ENCODE results near the gene OLFML2A.
"Not testable (repeated sequence)": the region's sequence is repeated elsewhere in the genome, so short reads cannot be mapped to it uniquely, and the experiment has no call there.

The OLFML2A gene

DNA sequence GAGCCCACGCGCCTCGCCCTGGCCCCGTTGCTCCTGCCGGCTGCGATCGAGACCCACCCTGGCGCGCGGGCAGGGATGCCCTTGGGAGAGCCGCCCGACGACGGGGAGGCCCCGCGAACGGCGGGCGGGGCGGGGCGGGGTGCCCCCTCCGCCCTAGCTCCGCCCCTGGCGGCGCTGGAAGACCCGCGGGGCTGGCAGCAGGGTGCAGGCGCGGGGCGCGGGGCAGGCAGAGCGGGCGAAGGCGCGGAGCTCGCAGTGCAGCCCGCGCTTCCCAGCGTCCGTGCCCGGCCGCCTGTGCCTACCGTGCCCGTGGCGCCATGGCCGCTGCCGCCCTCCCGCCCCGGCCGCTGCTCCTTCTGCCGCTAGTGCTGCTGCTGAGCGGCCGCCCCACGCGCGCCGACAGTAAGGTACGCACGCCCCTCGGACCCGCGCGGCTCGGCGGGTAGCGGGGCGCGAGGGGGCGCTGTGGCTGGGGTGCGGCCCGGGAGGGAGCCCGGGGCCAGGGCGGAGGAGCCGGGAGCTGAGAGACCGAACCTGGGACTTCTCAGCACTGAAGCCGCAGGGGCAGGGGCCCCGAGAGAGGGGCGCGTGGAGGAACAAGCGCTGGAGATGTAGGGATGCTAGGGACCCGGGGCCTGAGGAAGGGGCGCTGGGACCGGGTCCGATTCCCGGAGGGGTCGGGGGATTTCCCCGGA is at the start of gene OLFML2A:
TSS of gene OLFML2A (plus strand) at position 180 of the 695 bp plus-strand sequence. CDS start at position 318, 138 bp downstream.
- peak within 1 kb of the TSS; percentile 39 to 48 for H3K4me3 ChIP-seq (replicated peaks in 1 of 2; ENCODE audit: low read depth in 2 of 2, low read length in 2 of 2)
- TF ChIP-seq, protein P1, sequence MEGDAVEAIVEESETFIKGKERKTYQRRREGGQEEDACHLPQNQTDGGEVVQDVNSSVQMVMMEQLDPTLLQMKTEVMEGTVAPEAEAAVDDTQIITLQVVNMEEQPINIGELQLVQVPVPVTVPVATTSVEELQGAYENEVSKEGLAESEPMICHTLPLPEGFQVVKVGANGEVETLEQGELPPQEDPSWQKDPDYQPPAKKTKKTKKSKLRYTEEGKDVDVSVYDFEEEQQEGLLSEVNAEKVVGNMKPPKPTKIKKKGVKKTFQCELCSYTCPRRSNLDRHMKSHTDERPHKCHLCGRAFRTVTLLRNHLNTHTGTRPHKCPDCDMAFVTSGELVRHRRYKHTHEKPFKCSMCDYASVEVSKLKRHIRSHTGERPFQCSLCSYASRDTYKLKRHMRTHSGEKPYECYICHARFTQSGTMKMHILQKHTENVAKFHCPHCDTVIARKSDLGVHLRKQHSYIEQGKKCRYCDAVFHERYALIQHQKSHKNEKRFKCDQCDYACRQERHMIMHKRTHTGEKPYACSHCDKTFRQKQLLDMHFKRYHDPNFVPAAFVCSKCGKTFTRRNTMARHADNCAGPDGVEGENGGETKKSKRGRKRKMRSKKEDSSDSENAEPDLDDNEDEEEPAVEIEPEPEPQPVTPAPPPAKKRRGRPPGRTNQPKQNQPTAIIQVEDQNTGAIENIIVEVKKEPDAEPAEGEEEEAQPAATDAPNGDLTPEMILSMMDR (IDR thresholded peaks at IDR 0.05; ENCODE audit: low read depth, low read length) = no peak
- no peak for DNase-seq (ENCODE audit: low read depth in 2 of 2)

DNA sequence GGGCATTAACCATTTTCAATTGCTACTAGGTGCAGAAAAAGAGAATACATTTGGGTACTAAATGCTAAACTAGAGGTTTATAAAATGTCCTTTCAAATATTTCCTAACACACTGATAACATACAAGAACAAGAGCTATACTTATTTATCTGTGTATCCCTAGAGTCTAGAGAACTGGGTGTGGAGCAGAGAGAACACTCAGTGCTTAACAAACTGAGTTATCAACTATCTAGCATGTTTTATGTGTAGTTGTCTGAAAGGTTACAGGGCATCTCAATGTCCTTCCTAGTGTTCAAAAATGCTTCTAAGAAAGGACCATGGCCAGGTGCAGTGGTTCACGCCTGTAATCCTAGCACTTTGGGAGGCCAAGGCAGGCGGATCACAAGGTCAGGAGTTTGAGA is 46.2 kb upstream of the OLFML2A start:
- DNase-seq (ENCODE audit: low read depth in 2 of 2) = no peak
- TF ChIP-seq, protein P1 (IDR thresholded peaks at IDR 0.05; ENCODE audit: low read depth, low read length) = no peak
- H3K4me3 ChIP-seq (replicated peaks in 1 of 2; ENCODE audit: low read depth in 2 of 2, low read length in 2 of 2) = no peak overlapping the region

DNA sequence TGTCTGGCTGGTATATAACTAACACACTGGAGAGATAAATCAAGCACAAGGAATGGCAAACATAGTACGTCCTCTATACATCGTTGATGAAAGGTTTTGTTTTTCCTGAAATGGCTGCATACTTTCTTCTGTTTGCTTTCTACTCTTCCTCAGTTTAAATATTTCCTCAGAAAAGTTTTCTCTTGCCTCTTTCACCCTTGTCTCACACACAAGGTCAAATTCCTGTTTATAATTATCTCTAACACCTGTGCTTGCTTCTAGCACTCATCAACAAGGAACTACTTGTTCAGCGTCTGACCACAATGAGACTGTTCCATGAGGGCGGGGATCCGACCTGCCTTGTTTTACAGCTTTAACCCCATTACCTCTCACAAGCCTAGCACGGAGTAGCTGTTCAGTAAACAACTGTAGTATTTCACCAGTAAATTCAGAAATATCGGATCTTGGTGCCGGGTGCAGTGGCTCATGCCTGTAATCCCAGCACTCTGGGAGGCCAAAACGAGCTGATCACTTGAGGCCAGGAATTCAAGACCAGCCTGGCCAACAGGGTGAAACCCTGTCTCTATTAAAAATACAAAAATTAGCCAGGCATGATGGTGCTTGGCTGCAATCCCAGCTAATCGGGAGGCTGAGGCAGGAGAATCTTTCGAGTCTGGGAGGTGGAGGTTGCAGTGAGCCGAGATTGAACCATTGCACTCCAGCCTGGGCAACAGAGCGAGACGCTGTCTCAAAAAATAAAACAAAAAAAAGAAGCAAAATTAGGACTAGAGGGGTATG is 42.8 kb upstream of the OLFML2A start:
- no peak overlapping the region for H3K4me3 ChIP-seq (replicated peaks in 1 of 2; ENCODE audit: low read depth in 2 of 2, low read length in 2 of 2)
- no peak for DNase-seq (ENCODE audit: low read depth in 2 of 2)
- TF ChIP-seq, protein P1 (IDR thresholded peaks at IDR 0.05; ENCODE audit: low read depth, low read length) = no peak

DNA sequence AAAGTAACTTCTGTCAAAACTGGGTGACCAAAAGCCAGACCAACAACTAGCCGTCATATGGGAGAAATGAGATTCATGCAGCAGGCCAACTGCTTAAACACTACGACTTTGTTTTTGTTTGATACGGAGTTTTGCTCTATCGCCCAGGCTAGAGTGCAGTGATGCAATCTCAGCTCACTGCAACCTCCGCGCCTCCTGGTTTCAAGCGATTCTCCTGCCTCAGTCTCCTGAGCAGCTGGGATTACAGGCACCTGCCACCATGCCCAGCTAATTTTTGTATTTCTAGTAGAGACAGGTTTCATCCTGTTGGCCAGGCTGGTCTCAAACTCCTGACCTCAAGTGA is 42.2 kb upstream of the OLFML2A start:
- not testable (repeated sequence) for DNase-seq (ENCODE audit: low read depth in 2 of 2)

DNA sequence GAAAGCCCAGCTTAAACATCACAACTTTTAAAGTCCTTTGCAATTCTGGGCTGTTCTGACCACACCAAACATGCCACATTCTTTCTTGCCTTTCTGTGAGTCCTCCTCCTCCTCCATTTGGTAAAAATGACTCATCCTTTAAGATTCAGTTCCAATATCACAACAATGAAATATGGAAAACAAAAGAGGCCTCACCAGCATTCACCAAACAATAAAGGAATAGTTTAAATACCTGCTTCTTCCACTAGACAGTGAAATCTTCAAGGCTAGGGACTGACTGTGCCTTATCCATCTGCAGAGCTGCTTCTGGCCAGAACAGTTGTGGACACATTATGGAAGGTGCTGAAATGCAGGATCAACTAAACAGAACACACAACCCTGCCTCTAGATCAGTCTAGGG is 41.8 kb upstream of the OLFML2A start:
- H3K4me3 ChIP-seq (replicated peaks in 1 of 2; ENCODE audit: low read depth in 2 of 2, low read length in 2 of 2) = no peak overlapping the region
- TF ChIP-seq, protein P1 (IDR thresholded peaks at IDR 0.05; ENCODE audit: low read depth, low read length) = no peak
- peak; percentile 49 to 73 for DNase-seq (ENCODE audit: low read depth in 2 of 2)

More for the DNA sequence above, 42.2 kb upstream of the OLFML2A start:
- H3K4me3 ChIP-seq (replicated peaks in 1 of 2; ENCODE audit: low read depth in 2 of 2, low read length in 2 of 2) = not testable (repeated sequence)

DNA sequence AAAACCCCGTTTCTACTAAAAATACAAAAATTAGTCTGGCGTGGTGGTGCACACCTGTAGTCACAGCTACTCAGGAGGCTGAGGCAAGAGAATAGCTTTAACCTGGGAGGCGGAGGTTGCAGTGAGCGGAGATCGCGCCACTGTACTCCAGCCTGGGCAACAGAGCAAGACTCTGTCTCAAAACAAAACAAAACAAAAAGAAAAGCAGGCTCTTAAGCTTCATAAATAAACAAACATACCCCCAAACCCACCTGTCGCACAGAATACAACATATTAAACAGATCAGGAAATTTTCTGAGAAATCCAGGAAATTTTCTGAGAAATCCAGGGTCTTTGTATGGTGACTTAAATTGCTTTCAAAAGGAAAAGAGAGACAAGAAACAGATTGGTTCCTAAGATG is 38.9 kb upstream of the OLFML2A start:
- H3K4me3 ChIP-seq (replicated peaks in 1 of 2; ENCODE audit: low read depth in 2 of 2, low read length in 2 of 2); DNase-seq (ENCODE audit: low read depth in 2 of 2): not testable (repeated sequence)

DNA sequence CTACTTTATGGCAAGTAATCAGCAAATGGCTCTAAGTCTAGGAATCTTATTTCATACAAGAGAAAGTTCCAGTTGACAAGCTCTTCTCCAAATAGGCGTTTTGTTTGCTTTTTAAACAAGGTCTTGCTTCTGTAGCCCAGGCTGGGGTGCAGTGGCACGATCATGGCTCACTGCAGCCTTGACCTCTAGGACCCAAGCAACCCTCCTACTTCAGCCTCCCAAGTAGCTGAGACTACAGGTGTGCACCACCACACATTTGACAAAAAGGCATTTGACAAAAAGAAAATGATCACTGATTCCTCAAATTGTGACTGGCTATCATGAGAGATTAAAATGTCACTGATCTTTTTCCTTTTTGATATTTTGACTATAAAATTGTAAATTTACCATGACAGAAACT is 37.6 kb upstream of the OLFML2A start:
- no peak for DNase-seq (ENCODE audit: low read depth in 2 of 2)
- no peak overlapping the region for H3K4me3 ChIP-seq (replicated peaks in 1 of 2; ENCODE audit: low read depth in 2 of 2, low read length in 2 of 2)
- TF ChIP-seq, protein P1 (IDR thresholded peaks at IDR 0.05; ENCODE audit: low read depth, low read length) = no peak

Data from cardiac fibroblast (primary cell).